Hepatocyte (in vitro differentiated cells): Measurements from ENCODE around the gene CCRL2.

Experiments
- CTCF ChIP-seq: fragments of 200-600 bp; sonication (generic); IDR thresholded peaks from 2 replicates; pipeline ENCODE4 v1.5.1; 2016; ENCODE audit warnings: antibody characterized with exemption, mild to moderate bottlenecking; ENCODE audit not compliant: poor library complexity
- EZH2 ChIP-seq: fragments of 200-600 bp; sonication (generic); IDR thresholded peaks from 2 replicates; pipeline ENCODE4 v1.6.1; 2016; ENCODE audit warnings: antibody characterized with exemption, mild to moderate bottlenecking, borderline replicate concordance
- EZH2phosphoT487 ChIP-seq: fragments of 200-600 bp; sonication (generic); IDR thresholded peaks from one replicate; pipeline ENCODE4 v1.6.1; 2018; ENCODE audit warnings: antibody characterized with exemption, mild to moderate bottlenecking, low read depth, moderate library complexity; ENCODE audit not compliant: unreplicated experiment, severe bottlenecking

- no peak for TF ChIP-seq EZH2
- peak; percentile 25 for TF ChIP-seq CTCF
- TF ChIP-seq EZH2phosphoT487, result no peak
Measured at GRCh38 chr3:46368569-46368968, 38.5 kb upstream of the CCRL2 start.
